Activated CD8-positive, alpha-beta memory T cell treated with anti-CD3 and anti-CD28 coated beads for 1 hour (primary cell): ENCODE data around the gene STYX.

Source experiments
- DNase-seq, 2 donors: peaks; one replicate each; pipeline ENCODE4 v3.0.0-alpha.2; 2020; ENCODE audit warnings: low read depth in 1 of 2; ENCODE audit errors: extremely low read depth in 1 of 2

The STYX gene

DNA sequence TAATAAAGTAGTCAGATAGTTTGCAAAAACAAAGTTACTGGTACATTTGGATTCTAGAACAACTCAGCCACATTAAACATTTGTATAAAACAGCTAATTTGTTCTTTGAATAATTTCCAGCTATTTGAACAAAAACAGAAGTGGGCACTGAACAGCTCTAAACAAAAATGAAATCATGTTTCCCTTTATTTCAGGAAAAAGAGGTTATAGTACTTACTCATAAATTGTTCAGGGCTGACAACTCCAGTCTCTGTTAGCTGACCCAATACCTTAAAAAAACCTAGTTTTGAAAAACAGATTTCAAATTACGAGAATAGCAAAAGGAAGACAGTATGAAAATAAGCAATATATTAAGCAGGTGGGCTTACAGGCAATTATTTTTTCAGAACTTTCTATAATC lies 53.2 kb downstream of the STYX start:
- DNase-seq: no peak

DNA sequence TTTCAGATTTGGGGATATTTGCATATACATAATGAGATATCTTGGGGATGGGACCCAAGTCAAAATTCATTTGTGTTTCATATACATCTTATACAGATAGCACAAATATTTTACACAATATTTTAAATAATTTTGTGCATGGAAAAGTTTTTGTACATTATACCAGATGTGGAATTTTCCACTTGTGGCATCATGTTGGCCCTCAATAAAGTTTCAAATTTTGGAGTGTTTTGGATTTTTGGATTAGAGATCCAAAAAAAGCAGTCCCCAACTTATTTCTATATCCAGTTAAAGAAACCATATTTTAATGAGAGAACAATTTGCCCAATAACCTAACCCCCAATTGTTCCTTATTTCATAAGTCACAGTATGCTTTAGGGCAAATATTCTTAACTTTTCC lies 56.9 kb downstream of the STYX start:
- no peak for DNase-seq

DNA sequence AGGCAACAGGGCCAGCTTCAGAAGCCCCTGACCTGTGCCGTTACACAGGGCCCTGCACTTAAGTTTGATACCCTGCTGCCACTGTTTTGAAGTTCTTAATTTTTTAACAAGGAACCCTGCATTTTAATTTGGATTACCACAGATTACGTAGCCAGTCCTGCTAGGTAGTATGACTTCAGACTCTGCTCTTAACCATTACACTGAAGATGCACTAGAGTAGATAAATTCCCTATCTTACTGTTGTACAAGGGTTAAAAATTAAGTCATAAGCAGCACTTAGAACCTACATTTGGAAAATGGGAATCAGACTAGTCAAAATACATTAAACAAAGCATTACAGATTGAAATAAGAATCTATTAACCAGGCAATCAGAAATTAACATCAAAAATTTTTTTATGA lies 59.2 kb downstream of the STYX start:
- DNase-seq: no peak

DNA sequence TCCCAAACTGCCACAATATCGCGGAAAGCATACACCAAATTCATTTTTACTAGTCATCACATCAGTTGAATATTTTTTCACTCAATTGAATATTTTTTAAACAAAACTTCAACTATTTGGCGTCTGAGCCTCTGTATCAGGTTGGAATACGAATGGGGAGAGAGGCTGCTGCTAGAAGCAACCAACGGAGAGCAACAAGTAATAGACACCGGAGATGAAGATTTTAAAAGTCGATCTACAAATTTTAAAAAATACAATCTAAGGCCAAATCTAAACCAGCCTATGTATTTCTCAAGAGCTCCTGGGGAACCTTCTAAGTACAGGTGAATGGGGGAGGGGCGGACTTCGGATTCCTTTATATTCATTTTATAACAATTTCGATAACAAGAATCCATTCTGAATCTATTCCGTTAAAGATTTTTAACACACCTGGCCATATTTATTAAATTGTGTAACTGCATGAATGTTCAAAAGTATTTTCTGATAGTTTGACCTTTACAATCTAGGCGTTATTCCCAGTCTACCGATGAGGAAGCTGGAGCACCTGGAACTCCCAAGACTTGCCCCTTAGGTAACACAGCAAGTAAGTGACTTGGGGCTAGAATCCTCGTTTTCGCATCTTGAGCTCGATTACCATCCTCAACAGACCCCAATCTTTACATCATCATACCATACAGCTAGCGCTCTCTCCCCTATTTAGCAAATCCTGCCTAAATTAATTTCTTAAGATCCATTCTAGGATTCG lies 60.2 kb downstream of the STYX start:
- DNase-seq: no peak

DNA sequence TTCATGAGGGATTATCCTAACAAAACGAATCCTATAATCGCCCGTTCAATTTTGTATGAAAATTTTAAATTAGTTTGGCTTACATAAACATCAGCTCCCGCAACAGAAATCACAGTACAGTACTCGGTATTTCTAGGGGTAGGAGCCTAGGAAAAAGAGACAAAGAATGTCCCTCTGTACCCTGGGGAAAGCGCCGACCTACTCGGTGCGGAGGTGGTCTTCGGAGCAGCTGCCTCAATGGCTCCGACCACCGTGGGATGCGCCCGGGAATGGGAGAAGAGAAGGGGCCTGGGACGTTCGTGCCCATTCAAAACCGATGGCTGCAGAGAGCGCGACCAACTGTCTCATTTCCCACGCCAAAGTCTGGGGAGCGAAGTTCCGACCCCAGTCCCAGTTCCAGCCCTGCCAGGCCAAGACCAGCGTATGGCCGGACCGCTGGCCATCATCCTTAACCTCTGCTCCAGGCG lies 60.8 kb downstream of the STYX start:
- no peak for DNase-seq

DNA sequence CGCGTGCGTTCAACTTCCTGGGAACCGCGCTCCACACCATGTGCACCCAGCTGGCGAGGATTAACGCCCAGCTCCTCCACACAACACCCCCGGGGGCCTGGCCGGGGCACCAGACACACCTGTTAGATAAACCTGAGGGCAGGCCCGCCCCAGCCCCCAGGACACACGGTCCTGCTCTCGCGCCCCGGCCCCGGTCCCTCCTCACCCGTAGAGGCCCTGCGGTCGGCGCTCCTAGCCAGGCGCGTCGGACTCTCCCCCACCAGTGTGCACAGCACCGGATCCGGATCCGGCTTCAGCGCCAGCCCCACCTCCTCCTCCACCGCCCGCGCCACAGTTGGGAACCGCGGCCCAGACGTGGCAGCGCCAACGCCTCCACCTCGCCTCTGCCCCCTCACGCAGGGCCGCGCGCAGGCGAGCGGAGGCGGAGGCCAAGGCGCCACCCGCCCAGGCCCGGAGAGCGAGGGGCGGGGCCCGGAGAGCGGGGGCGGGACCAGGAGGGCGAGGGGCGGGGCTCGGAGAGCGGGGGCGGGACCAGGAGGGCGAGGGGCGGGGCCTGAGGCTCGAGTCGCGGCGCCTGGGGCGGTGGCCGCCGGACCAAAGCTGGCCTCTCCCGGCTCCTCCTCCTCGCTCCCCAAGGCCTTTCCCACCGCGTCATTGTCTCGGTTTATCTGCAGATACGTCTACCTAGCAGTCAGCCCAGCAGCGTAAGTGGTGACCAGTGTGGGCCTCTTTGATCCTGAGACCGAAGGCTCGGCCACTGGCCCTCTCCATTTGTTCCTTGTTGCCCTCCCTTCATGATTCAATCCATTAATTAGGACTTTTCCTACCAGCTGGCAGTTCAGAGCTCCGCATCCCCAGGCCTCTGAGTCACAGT lies 61.5 kb downstream of the STYX start, which contains the start of gene GNPNAT1:
Gene GNPNAT1 (minus strand): TSS at position 385 of the 874 bp plus-strand sequence. CDS start 6,957 bp downstream, outside the sequence.
- peak; percentile 68 to 82 for DNase-seq

DNA sequence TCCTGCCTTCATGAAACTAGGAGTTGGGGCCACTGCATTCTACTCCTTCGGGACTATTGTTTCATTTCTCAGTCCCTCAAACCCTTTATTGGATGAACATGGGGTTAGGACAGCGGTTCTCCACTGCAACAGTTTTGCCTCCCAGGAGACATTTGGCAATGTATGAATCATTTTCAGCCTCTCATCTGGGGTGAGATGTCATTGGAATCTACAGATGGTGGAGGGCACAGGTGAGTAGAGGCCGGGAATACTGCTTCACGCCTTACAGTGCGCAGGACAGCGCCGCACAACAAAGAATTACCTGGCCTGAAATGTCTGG lies 62.1 kb downstream of the STYX start:
- no peak for DNase-seq

DNA sequence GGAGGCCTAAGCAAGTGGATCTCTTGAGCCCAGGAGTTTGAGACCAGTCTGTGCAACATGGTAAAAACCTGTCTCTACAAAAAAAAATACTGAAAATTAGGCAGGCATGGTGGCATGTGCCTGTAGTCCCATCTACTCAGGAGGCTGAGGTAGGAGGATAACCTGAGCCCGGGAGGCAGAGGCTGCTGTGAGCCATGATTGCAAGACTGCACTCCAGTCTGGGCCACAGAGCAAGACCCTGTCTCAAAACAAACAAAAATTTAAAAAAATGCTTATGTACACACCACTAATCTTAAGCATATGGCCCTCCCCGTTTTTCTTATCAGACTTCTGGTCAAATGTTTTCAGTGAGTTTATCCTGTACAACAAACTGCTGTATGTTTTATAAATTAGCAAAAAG lies 63.1 kb downstream of the STYX start:
- DNase-seq: no peak

DNA sequence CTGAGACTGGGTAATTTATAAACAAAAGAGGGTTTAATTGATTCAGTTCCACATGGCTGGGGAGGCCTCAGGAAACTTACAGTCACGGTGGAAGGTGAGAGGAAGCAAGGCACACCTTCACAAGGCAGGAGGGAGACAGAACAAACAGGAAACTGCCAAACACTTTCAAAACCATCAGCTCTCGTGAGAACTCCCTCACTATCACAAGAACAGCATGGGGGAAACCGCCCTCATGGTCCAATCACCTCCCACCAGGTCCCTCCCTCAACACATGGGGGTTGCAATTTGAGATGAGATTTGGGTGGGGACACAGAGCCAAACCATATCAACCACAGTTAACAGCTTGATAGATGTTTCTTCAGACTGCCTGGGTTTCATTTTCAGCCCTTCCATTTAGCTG lies 67.7 kb downstream of the STYX start:
- no peak for DNase-seq

DNA sequence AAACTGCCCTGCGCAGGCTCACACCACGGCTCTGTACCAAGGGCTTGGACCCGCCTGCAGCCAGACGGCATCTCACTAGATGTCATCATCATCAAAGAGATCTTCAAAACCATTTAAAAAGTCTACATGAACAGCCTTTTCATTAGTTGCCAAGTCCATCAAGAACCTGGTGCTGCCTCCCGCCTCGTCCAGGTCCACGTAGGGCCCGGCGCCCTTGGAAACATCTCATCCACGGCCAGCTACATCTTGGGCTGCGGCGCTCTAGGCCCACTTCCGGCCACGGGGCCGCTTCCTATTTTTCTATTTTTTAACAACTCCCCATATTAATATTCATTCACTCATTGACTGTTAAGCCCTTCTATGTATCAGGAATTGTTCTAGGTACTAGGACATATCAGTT lies 68.9 kb downstream of the STYX start:
- no peak for DNase-seq

DNA sequence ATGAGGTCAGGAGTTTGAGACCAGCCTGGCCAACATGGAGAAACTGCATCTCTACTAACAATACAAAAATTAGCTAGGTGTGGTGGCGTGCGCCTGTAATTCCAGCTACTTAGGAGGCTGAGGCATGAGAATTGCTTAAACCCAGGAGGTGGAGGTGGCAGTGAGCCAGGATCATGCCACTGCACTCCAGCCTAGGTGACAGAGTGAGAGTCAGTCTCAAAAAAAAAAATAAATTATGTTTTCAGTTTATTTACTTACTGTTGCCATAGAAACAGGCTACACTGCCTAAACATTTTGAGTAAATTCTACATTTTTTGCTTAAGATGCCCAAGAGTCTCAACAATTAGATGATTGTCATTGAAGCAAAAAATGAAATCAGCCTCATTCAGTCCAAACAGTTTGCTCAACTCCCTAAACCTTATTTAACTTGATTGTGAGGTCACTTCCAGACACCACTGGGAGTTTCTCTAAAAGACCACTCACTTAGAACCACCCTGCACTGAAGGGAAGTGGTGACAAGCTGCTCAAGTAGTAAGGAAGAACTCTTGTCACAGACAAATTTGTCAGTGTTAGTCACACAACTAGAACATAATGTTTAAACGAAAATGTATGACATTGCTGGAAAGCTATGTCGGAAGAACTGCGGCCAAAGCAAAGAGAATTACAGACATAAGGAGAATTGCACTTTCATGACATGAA lies 71.2 kb downstream of the STYX start:
- DNase-seq: no peak

DNA sequence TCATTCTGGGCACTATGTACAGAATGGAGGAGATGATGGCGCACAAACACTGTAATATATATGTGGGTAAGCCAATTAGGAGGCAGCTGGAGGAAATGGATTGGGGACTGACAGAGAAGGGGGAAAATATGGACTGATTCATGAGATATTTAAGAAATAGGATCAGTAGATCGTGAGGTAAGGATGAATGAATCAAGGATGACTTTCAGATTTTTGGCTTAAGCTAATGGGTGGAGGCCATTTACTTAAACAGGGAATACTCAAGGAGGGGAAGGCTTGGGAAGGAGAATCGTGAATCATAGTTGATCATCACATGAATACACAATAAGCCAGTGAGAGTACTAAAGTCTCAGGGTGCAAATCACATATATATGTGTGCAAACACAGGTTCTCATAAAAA lies 72.6 kb downstream of the STYX start:
- DNase-seq: no peak

DNA sequence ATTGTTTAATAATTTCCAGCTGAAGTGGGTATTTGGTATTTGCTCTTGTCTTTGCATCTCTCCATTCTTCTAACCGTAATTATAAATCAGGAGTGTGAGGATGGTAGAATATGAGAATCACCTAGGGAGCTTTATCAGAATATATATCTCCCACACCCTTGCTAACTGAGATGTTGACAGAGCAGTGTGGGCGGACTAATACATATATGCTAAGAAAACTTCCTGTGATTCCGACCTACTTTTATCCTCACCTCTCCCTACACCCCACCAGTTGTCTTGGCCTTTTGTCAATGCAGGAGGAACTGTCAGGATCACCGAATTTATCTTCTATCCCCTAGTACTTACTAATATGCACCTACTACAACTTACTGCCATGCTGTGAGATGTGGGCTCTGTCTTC lies 76.1 kb downstream of the STYX start:
- DNase-seq: no peak

DNA sequence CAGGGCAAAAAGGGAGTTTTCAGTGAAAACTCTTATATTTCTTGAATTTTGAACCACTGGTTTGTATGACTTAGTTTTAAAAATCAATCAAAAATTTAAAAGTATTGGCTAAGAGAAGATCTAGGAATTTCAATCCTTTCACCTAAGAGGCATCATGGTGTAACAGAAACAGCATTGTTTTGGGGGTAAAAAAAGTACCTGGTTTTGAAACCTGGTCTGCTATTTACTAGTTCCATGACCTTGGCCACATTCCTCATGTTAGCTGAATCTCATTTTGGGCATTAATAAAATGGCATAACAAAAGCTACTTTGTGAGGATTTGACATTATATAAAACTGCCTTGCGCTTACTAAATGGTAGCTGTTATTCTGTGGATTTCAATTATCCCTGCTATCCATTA lies 78.1 kb downstream of the STYX start:
- DNase-seq: no peak

DNA sequence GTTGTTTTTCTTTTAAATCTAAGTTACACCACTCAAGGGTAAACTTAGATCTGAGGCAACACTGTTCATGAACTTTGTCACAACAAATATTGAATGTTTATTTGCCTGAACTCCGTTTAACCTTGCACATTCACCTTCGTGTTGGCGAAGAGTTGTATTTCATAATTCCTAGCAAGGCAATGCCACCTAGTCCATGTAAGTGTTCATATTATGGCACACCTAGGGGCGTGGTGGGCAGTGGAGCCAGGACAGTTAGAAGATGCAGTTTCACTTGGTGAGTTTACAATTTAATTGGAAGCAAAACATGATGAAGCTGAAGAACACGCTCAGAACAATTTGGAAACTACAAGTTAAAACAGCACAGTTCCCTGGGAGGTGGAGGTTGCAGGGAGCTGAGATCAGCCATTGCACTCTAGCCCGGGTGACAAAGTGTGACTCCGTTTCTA lies 91.9 kb downstream of the STYX start:
- DNase-seq: no peak

DNA sequence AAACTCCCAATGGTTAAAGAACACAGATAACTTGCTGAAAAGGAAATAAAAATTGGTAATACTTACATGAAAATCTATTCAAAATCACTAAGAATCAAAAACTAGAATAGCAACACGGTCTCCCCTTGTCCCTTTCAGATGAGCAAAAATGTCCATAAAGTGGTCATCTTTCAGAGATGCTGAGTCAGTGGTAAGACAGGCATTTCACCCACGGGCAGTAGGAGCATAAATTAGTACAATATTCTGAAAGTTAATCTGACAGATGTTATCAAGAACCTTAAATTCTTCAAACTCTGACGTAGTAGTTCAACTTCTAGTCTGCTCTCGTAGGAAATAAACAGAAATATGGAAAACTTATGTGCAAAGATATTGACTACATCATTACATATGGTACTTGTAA lies 94.5 kb downstream of the STYX start:
- no peak for DNase-seq
